Pancreas (tissue), 10 donors: Measurements from ENCODE around the gene SRRM4. TPM values are rescaled to one million over a fixed set of nuclear protein-coding genes. Genes with fewer than 3 reads are reported as not detected.

ENCODE experiments used
- ATAC-seq, 4 donors: fragments of 200-7000 bp; cut with Tn5 transposase; one replicate each; pipeline versions ENCODE4 v1.8.0 to v1.9.1; 2020; ENCODE audit warnings: mild to moderate bottlenecking in 4 of 4, moderate library complexity in 4 of 4
- DNase-seq, 6 donors: peaks; one replicate each; pipeline ENCODE4 v3.0.0-alpha.2; 2020
- FAIRE-seq: peaks from 2 replicates; lab custom pipeline; 2012; peaks lifted over from hg19 to GRCh38; lab: Jason Lieb, UNC
- H3K27ac ChIP-seq, 4 donors: fragments of 200-600 bp; sonication (generic); 1 replicate in 3 of 4; 2 replicates in 1 of 4; pipeline versions ENCODE4 v1.5.0 to v1.8.0; 2020
- H3K27me3 ChIP-seq, 4 donors: fragments of 200-600 bp; one replicate each; pipeline ENCODE4 v1.8.0; 2021
- H3K36me3 ChIP-seq, 3 donors: fragments of 200-600 bp; sonication (generic) in 1 of 3; one replicate each; pipeline versions ENCODE4 v1.5.0 to v1.8.0; 2020 to 2021
- H3K4me1 ChIP-seq, 3 donors: fragments of 200-600 bp; one replicate each; pipeline ENCODE4 v1.8.0; 2021
- H3K4me3 ChIP-seq, 4 donors: fragments of 200-600 bp; sonication (generic) in 2 of 4; one replicate each; pipeline versions ENCODE4 v1.5.0 to v1.8.0; 2020 to 2021
- H3K9me3 ChIP-seq, 4 donors: fragments of 200-600 bp; one replicate each; pipeline ENCODE4 v1.8.0; 2021
- WGBS, 2 donors: extraction: QIAGEN DNeasy Blood & Tissue Kit; methylation state at CpG; one replicate each; pipeline ENCODE4 v1.1.7; 2013; 5-methylcytosine and 5-hydroxymethylcytosine counted together
- intact Hi-C, 3 donors: fragments of 100-400 bp; cut with DNase I; formaldehyde crosslinking; loops; one replicate each; pipeline versions ENCODE4 v1.11.1 to v1.14.2; 2022
- polyA plus RNA-seq, 2 donors: library from polyadenylated mRNA; stranded (reverse); fragments of 200-250 nt; gene quantifications; one replicate each; pipeline ENCODE4 v1.2.3, GENCODE V29; 2013
- total RNA-seq, 6 donors: library from RNA; stranded (reverse); fragmentation: NEBNext Ultra II Directional in 4 of 6; extraction: Animal tissue kit (Norgen Biotek cat#: 25700) in 4 of 6; gene quantifications; one replicate each; pipeline versions ENCODE4 v1.2.1 to v1.2.4, GENCODE V29; 2021 to 2023
- TF ChIP-seq, protein P1 (sequence below), 4 donors: fragments of 200-600 bp; sonication (generic) in 3 of 4; IDR thresholded peaks; one replicate each; pipeline versions ENCODE4 v1.5.0 to v1.8.0; 2021; ENCODE audit warnings: antibody characterized with exemption in 4 of 4
- donor health status: healthy with polysubstance abuse.
- donor health status: DM: no; HTN: no; CAD: no; lungs with moderate emphysema.
- donor health status: DM: no; HTN: no; CAD: no.
- donor health status: control.
- donor health status: control.
- donor health status: Bipolar disorder and iron deficiency.
- donor health status: DM: yes; HTN: yes; CAD: no.
- donor health status: DM: no; HTN: no; CAD: no.
- donor health status: DM: no; HTN: no; CAD: no.
- donor health status: DM: yes; HTN: yes; CAD: no.

The SRRM4 gene
- total and polyA plus RNA-seq, 8 donors, result 0.02 TPM; not detected in 7

DNA sequence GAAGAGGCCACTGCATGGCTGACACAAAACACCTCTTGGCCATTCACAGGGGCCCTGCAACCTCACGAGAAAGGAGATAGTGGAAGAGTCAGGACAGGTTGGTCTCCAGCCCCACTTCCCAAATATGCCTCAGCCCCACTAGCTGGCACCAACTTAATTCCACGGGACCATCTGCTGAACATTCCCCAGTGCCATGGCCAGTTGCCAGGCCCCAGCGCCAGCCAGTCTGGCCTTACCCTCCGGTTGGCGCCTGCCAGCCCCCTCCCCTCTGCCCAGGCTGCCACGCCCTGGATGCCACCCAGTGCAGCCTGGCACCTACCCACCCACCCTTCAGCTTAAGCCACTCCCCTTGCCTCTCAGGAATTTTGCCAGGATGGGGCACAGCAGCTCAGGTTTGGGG is 176.2 kb downstream of the SRRM4 start:
- no peaks in the 10 kb centered on the region for H3K9me3 ChIP-seq
- ATAC-seq (no peak), DNase-seq (no peak), FAIRE-seq (no peak)
- H3K4me3 ChIP-seq, result no peak overlapping the region
- peaks cover 0 to 5% (median 0%) of the 10 kb centered on the region in 4 donors for H3K27me3 ChIP-seq
- 61 to 62% methylated on average over 6 of the region's 6 CpGs for WGBS, 2 donors
- TF ChIP-seq, protein P1, sequence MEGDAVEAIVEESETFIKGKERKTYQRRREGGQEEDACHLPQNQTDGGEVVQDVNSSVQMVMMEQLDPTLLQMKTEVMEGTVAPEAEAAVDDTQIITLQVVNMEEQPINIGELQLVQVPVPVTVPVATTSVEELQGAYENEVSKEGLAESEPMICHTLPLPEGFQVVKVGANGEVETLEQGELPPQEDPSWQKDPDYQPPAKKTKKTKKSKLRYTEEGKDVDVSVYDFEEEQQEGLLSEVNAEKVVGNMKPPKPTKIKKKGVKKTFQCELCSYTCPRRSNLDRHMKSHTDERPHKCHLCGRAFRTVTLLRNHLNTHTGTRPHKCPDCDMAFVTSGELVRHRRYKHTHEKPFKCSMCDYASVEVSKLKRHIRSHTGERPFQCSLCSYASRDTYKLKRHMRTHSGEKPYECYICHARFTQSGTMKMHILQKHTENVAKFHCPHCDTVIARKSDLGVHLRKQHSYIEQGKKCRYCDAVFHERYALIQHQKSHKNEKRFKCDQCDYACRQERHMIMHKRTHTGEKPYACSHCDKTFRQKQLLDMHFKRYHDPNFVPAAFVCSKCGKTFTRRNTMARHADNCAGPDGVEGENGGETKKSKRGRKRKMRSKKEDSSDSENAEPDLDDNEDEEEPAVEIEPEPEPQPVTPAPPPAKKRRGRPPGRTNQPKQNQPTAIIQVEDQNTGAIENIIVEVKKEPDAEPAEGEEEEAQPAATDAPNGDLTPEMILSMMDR (IDR thresholded peaks at IDR 0.05), result no peak
- no peaks in the 10 kb centered on the region for H3K4me1 ChIP-seq
- H3K36me3 ChIP-seq, result no peaks in the 10 kb centered on the region
- no peak overlapping the region for H3K27ac ChIP-seq
- intact Hi-C loops, result no loop called here

GRCh38 chr12:119157978-119158377 is 176.6 kb downstream of the SRRM4 start:
- Histone ChIP-seq H3K9me3 (no peaks in the 10 kb centered on the region), H3K4me3 (no peak overlapping the region), H3K36me3 (no peaks in the 10 kb centered on the region), H3K4me1 (no peaks in the 10 kb centered on the region), H3K27ac (no peak overlapping the region), H3K27me3 (peaks cover 0 to under 1% (median 0%) of the 10 kb centered on the region in 4 donors)
- TF ChIP-seq, protein P1 (IDR thresholded peaks at IDR 0.05), result no peak
- intact Hi-C loops, result no loop called here
- WGBS, 2 donors, result 87 to 89% methylated on average over 7 of the region's 7 CpGs
- no peak for DNase-seq
- no peak for ATAC-seq
- FAIRE-seq, result no peak

DNA sequence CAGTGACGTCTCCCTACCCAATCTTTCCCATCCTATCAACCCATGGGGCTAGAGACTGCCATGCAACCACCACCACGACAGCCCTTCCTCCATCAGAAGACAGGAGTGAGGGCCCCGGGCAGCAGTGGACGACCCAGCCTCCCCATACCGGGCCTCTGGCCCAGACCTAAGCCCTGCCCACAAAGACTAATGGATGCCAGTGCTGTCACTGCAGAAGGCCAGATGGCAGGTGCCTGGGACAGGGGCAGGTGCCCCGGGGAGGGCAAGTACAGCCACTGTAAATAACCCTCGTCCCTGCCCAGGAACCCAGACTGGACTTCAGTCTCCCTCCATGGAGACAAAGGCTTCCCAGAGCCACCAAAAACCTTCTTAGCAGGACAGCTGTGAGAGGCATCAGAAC is 177.1 kb downstream of the SRRM4 start:
- H3K27ac ChIP-seq, result no peak overlapping the region
- ATAC-seq, result no peak
- H3K27me3 ChIP-seq, result no peaks in the 10 kb centered on the region
- DNase-seq, result no peak
- no peak overlapping the region for H3K4me3 ChIP-seq
- TF ChIP-seq, protein P1 (IDR thresholded peaks at IDR 0.05), result no peak
- H3K36me3 ChIP-seq, result no peaks in the 10 kb centered on the region
- FAIRE-seq, result no peak
- no peaks in the 10 kb centered on the region for H3K4me1 ChIP-seq
- WGBS, 2 donors, result 59 to 64% methylated on average over 7 of the region's 7 CpGs
- no peaks in the 10 kb centered on the region for H3K9me3 ChIP-seq
- intact Hi-C loops, result no loop called here

GRCh38 chr12:119159844-119160243 is 178.5 kb downstream of the SRRM4 start:
- no peak for DNase-seq
- Histone ChIP-seq H3K9me3 (no peaks in the 10 kb centered on the region), H3K36me3 (no peaks in the 10 kb centered on the region), H3K27me3 (no peaks in the 10 kb centered on the region), H3K4me1 (no peaks in the 10 kb centered on the region), H3K4me3 (no peak overlapping the region), H3K27ac (no peak overlapping the region)
- ATAC-seq, result no peak
- intact Hi-C loops, result no loop called here
- no peak for FAIRE-seq
- WGBS, 2 donors, result 65 to 75% methylated on average over 2 of the region's 2 CpGs
- TF ChIP-seq, protein P1 (IDR thresholded peaks at IDR 0.05), result no peak

DNA sequence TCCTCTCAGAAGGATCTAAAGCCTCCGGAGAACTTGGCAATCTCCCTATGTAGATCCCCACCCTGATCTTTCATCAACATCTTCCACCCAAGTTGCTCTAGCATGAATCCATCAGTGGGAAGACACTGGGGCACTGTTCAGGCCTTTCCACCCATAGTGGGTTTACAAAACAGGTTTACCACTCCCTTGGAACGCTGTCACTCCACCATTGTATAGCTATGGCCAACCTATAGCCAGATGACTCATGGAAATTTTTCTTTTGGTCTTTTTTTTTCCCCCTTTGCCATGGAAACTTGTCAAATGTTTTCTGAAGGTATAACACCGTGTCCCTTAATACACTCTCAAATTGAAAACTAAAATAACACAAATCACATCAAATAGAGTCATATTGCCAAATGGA is 186.6 kb downstream of the SRRM4 start:
- Histone ChIP-seq H3K9me3 (no peaks in the 10 kb centered on the region), H3K4me1 (no peaks in the 10 kb centered on the region), H3K27me3 (no peaks in the 10 kb centered on the region), H3K36me3 (no peaks in the 10 kb centered on the region), H3K4me3 (no peak overlapping the region), H3K27ac (no peak overlapping the region)
- FAIRE-seq (no peak), DNase-seq (no peak), ATAC-seq (no peak)
- WGBS, 2 donors, result 70 to 74% methylated on average over 3 of the region's 3 CpGs
- TF ChIP-seq, protein P1 (IDR thresholded peaks at IDR 0.05), result no peak
- intact Hi-C loops, result no loop called here
